HG03196 (cell line): Measurements from ENCODE around the gene PDP2.
"Not testable (repeated sequence)": the region's sequence is repeated elsewhere in the genome, so short reads cannot be mapped to it uniquely, and the experiment has no call there.

Source experiments
- ATAC-seq: cut with Tn5 transposase; IDR thresholded peaks from one replicate; pipeline ENCODE4 v1.9.1; 2021; ENCODE audit not compliant: unreplicated experiment

The PDP2 gene

GRCh38 chr16:66934138-66934838, 54.0 kb downstream of the PDP2 start, which contains the start of gene CIAO2B:
Gene CIAO2B (minus strand): TSS chr16:66934402. CDS start chr16:66934364, 38 bp downstream.
- ATAC-seq: peak; percentile 63

DNA sequence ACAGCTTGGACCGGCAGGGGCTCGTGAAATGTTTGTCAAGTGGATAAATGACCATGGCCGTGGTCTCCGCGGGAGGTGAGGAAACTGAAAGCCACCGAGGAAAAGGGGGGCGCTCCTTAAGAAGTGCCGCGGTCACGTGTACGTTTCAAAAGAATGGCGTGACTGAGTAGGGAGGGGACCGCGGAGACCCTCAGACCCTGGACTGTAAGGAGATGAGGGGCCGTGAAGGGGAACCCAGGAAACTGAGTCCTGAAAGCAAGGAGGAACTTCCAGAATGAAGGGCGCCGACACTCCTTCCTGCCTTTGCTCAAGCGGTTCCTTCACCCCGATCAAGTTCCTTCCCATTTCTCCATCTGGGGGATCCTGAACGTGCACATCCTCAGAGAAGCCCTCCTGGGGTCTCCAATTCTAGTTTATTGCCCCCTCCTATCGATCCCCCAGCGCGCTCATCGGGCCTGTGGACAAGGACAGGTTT, 54.6 kb downstream of the PDP2 start:
- ATAC-seq: not testable (repeated sequence)

DNA sequence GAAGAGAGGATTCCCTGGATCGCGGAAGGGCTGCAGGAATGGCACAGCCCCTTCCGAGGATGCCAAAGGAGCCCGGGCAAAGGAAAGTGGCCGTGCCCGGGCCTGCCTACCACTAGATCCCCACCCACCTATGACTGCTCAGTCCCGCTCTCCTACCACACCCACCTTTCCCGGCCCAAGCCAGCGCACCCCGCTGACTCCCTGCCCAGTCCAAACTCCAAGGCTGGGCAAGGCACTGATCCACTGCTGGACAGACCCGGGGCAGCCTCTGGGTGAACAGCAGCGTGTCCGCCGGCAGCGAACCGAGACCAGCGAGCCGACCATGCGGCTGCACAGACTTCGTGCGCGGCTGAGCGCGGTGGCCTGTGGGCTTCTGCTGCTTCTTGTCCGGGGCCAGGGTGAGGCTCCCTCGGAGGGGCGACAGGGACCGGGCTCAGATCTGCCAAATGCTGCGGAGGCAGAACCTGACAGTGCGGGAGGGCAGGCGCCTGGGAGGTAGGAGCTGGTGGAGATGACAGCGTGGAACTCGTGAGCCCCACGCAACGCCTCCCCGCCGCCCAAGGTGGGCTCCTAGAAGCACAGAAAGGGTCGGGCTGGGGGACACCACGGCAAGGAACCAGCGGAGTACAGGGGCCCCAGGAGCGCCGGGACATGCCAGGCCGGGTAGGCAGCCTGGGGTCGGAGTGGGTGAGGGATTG, 55.1 kb downstream of the PDP2 start, which contains the start of gene CES2:
Gene CES2, plus strand, starts transcription at position 203 of the 698 bp plus-strand sequence. Its CDS starts 120 bp downstream, at position 323.
- ATAC-seq: no peak

GRCh38 chr16:66936462-66936861, 56.1 kb downstream of the PDP2 start:
- ATAC-seq: no peak

DNA sequence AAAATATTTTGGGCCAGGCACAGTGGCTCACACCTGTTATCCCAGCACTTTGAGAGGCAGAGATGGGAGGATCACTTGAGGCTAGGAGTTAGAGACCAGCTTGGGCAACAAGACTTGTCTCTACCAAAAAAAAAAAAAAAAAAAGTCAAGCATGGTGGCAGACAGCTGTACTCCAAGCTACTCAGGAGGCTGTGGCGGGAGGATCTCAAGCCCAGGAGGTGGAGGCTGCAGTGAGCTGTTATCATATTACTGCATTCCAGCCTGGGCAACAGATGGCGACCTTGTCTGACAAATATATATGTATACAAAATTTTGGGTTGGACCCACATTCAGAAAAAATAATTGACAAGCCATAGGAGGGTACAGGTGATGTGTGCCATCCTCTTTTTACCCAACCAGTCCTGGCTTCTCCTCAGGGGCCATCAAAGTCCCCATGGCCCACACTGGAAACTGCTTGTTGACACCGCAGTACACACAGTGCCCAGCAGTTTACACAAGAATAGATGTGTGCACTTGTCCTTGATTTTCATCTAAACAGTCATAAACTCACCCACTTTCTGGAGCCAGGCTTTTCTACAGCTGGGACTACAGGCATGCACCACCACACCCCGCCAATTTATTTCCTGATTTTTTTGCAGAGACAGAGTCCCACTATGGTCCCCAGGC, 56.7 kb downstream of the PDP2 start:
- no peak for ATAC-seq

DNA sequence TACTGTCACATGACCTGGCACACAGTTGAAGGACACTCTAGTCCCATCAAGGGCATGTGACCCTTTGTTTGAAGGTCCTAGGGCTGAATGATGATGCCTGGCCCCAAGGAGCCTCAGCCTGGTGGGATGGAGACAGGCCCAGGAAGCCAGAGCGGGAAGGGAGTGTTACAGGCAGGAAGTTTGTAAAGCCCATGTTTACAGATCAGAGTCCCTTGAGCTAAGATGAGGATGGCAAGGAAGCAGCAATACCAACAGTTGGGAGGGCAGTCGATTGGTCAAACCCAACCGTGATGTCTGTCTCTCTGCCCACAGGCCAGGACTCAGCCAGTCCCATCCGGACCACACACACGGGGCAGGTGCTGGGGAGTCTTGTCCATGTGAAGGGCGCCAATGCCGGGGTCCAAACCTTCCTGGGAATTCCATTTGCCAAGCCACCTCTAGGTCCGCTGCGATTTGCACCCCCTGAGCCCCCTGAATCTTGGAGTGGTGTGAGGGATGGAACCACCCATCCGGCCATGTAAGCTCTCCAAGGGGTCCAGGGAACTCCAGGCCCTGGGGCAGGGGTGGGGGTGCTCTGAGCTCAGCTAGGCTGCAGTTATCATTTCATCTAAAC, 57.5 kb downstream of the PDP2 start:
- ATAC-seq: no peak

DNA sequence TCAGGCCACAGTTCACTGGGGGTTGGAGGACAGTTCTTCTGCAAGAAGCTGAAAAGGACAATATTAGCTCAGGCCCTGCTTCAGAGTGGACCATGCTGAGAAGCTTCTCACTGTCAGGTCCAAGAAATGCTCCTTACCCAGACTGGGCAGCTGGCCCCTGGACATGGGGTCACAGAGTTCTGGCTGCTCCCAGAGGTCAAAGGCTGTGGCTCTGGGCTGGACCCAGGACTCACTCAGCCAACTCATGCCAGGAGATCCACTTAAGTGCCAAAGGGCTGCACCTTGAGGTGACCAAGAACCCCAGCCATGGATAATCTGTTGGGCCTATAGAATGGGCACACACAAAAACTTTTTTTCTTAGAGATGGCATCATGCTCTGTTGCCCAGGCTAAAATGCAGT, 59.1 kb downstream of the PDP2 start:
- ATAC-seq: no peak

DNA sequence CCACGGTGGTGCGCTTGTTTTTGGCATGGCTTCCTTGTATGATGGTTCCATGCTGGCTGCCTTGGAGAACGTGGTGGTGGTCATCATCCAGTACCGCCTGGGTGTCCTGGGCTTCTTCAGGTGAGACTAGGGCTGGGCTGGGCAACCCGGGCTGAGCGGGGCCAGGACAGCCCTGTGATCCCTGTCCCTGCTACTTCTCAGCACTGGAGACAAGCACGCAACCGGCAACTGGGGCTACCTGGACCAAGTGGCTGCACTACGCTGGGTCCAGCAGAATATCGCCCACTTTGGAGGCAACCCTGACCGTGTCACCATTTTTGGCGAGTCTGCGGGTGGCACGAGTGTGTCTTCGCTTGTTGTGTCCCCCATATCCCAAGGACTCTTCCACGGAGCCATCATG, 59.9 kb downstream of the PDP2 start:
- ATAC-seq: no peak
